GM13977 (cell line): Measurements from ENCODE around the gene PRSS21.

Source experiments
- DNase-seq: peaks from one replicate; pipeline ENCODE4 v3.0.0; 2012; ENCODE audit warnings: low spot score
- CTCF ChIP-seq: IDR thresholded peaks from 2 replicates; pipeline ENCODE4 v1.5.1; 2012; ENCODE audit warnings: mild to moderate bottlenecking, control low read depth; ENCODE audit not compliant: insufficient read depth; ENCODE audit errors: extremely low read depth, missing control alignments
- in situ Hi-C: fragments of 300-500 bp; cut with MboI; formaldehyde crosslinking; loops from one replicate; pipeline ENCODE4 v1.12.0; 2022; ENCODE audit warnings: low sequenced_read_pairs, low pct_unique_long_range_greater_than_20kb, mixed read lengths, inconsistent platforms; ENCODE audit not compliant: unreplicated experiment

Gene PRSS21

GRCh38 chr16:2786061-2786825 lies 30.8 kb upstream of the PRSS21 start:
- in situ Hi-C loops, result no loop called here
- no peak for DNase-seq
- TF ChIP-seq CTCF, result no peak

GRCh38 chr16:2786826-2787151 lies 30.2 kb upstream of the PRSS21 start:
- DNase-seq, result no peak
- in situ Hi-C loops, result no loop called here
- TF ChIP-seq CTCF, result no peak

GRCh38 chr16:2787406-2787805 lies 29.6 kb upstream of the PRSS21 start, which contains the start of gene PRSS33:
Gene PRSS33, minus strand, starts transcription at chr16:2787560. Its CDS starts 1,013 bp downstream, at chr16:2786547.
- no peak for TF ChIP-seq CTCF
- no peak for DNase-seq
- in situ Hi-C loops, result no loop called here

GRCh38 chr16:2787961-2788360 lies 29.1 kb upstream of the PRSS21 start:
- in situ Hi-C loops, result no loop called here

GRCh38 chr16:2790631-2791030 lies 26.4 kb upstream of the PRSS21 start:
- DNase-seq, result no peak
- in situ Hi-C loops, result no loop called here
- TF ChIP-seq CTCF, result no peak

More at GRCh38 chr16:2787961-2788360, 29.1 kb upstream of the PRSS21 start:
- no peak for DNase-seq
- TF ChIP-seq CTCF, result no peak

- DNase-seq, result no peak
- in situ Hi-C loops, result no loop called here
- TF ChIP-seq CTCF, result no peak
Measured at GRCh38 chr16:2791174-2791573, 25.9 kb upstream of the PRSS21 start.
